K562 (cell line): ENCODE results near the gene ADGRD1. TPM values are rescaled to one million over a fixed set of nuclear protein-coding genes. Genes with fewer than 3 reads are reported as not detected.
A peak's percentile ranks its signal among the peaks of the same experiment; 100 is the strongest.

Source experiments
- ATAC-seq: fragments of 200-7000 bp; cut with Tn5 transposase; 3 replicates; pipeline ENCODE4 v1.9.1; 2020; ENCODE audit warnings: moderate library complexity
- BruUV-seq: library from RNA; stranded (reverse); fragments of 400-500 nt; replicated peaks from 2 replicates; lab custom pipeline; 2021; lab: Mats Ljungman, UMichigan
- CTCF ChIA-PET: fragments of 300-600 bp; formaldehyde crosslinking; extraction: SDS; loops from one replicate; lab custom pipeline; 2021; ENCODE audit warnings: low intra/inter-chr PET ratio; lab: Yijun Ruan, JAX
- POLR2A ChIA-PET: fragments of 300-600, 350-650 bp; sonication (Branson Sonifier 250); formaldehyde crosslinking; extraction: SDS; loops from one replicate; lab custom pipeline; 2021; ENCODE audit warnings: antibody characterized with exemption, inconsistent platforms; lab: Yijun Ruan, JAX
- DNase-seq, 4 experiments: peaks; one replicate each; pipeline versions ENCODE4 v3.0.0 to v3.0.0-alpha.2; 2011 to 2018; ENCODE audit warnings: low spot score in 3 of 4, mixed read lengths in 3 of 4; ENCODE audit errors: extremely low read depth in 1 of 4
- FAIRE-seq: peaks from 2 replicates; lab custom pipeline; 2011; peaks lifted over from hg19 to GRCh38; lab: Jason Lieb, UNC
- H2AFZ ChIP-seq: 2 replicates; pipeline ENCODE4 v1.6.0; 2011; ENCODE audit warnings: low read depth, low read length, control low read depth, inconsistent platforms
- H3K27ac ChIP-seq: fragments of 200-600 bp; 3 replicates; pipeline ENCODE4 v1.8.0; 2011; ENCODE audit warnings: low read depth, mild to moderate bottlenecking, control low read depth, inconsistent platforms, low read length, moderate library complexity, mixed read lengths; ENCODE audit errors: extremely low read depth
- H3K27me3 ChIP-seq, 2 experiments: fragments of 300-600 bp in 1 of 2; 2 replicates in 1 of 2; 3 replicates in 1 of 2; pipeline versions ENCODE4 v1.6.0 to v1.8.0; 2011; ENCODE audit warnings: inconsistent platforms in 2 of 2, low read length in 2 of 2, mild to moderate bottlenecking in 1 of 2, mixed read lengths in 1 of 2, moderate library complexity in 1 of 2; ENCODE audit not compliant: control insufficient read depth in 2 of 2, insufficient read depth in 2 of 2
- H3K36me3 ChIP-seq: fragments of 300-600 bp; 3 replicates; pipeline ENCODE4 v1.8.0; 2011; ENCODE audit warnings: mild to moderate bottlenecking, low read length, inconsistent platforms; ENCODE audit not compliant: control insufficient read depth, insufficient read depth
- H3K4me1 ChIP-seq, 2 experiments: fragments of 200-600 bp in 1 of 2; replicated peaks in 1 of 2; 2 replicates in 1 of 2; 3 replicates in 1 of 2; pipeline versions ENCODE4 v1.5.1 to v1.8.0; 2011; ENCODE audit warnings: inconsistent platforms in 2 of 2, low read length in 2 of 2, mild to moderate bottlenecking in 1 of 2, mixed read lengths in 1 of 2, moderate library complexity in 1 of 2; ENCODE audit not compliant: control insufficient read depth in 2 of 2, insufficient read depth in 2 of 2
- H3K4me2 ChIP-seq: 2 replicates; pipeline ENCODE4 v1.6.1; 2011; ENCODE audit warnings: low read length, control low read depth, inconsistent platforms, mixed read lengths; ENCODE audit not compliant: insufficient read depth
- H3K4me3 ChIP-seq: fragments of 200-600 bp; sonication (generic), shearing (Covaris generic); 2 replicates; pipeline ENCODE4 v1.5.1; 2016; ENCODE audit warnings: control low read depth, inconsistent platforms
- H3K79me2 ChIP-seq: fragments of 200-600 bp; 3 replicates; pipeline ENCODE4 v1.8.0; 2011; ENCODE audit warnings: low read length, inconsistent platforms; ENCODE audit not compliant: control insufficient read depth, insufficient read depth
- H3K9ac ChIP-seq, 2 experiments: 2 replicates each; pipeline versions ENCODE4 v1.6.0 to v1.6.1; 2011; ENCODE audit warnings: low read depth in 2 of 2, low read length in 2 of 2, control low read depth in 1 of 2, inconsistent platforms in 1 of 2, mild to moderate bottlenecking in 1 of 2, mixed read lengths in 1 of 2; ENCODE audit not compliant: insufficient read depth in 1 of 2
- H3K9me1 ChIP-seq: one replicate; pipeline ENCODE4 v1.6.0; 2011; ENCODE audit warnings: inconsistent platforms, mild to moderate bottlenecking, low read length, moderate library complexity; ENCODE audit not compliant: control insufficient read depth, insufficient read depth
- H3K9me3 ChIP-seq: replicated peaks from 2 replicates; pipeline ENCODE4 v1.5.1; 2011; ENCODE audit warnings: low read depth, low read length, inconsistent platforms; ENCODE audit not compliant: control insufficient read depth, insufficient read depth
- H4K20me1 ChIP-seq: replicated peaks from 2 replicates; pipeline ENCODE4 v1.6.1; 2011; ENCODE audit warnings: low read length, inconsistent platforms, mixed read lengths; ENCODE audit not compliant: control insufficient read depth, insufficient read depth
- CHCHD3 ChIP-seq: fragments of 250-450 bp; sonication (Bioruptor Pico); IDR thresholded peaks from 2 replicates; pipeline ENCODE4 v2.1.2; 2022; ENCODE audit warnings: mild to moderate bottlenecking
- EHMT2 ChIP-seq: fragments of 450-650 bp; IDR thresholded peaks from 2 replicates; pipeline ENCODE4 v1.6.1; 2018; ENCODE audit warnings: antibody characterized with exemption
- FOXP4 ChIP-seq: sonication (generic); formaldehyde crosslinking; IDR thresholded peaks from 2 replicates; pipeline ENCODE4 v1.8.0; 2022; ENCODE audit warnings: mild to moderate bottlenecking, missing genetic modification reagents, borderline replicate concordance
- GTF2A2 ChIP-seq: IDR thresholded peaks from 2 replicates; pipeline ENCODE4 v1.6.1; 2016; ENCODE audit warnings: mild to moderate bottlenecking, missing genetic modification characterization, missing compliant biosample characterization
- HLTF ChIP-seq: fragments of 450-650 bp; IDR thresholded peaks from 2 replicates; pipeline ENCODE4 v1.6.1; 2016
- HMBOX1 ChIP-seq: sonication (generic); IDR thresholded peaks from 2 replicates; pipeline ENCODE4 v1.6.1; 2016
- MCM5 ChIP-seq: fragments of 450-650 bp; IDR thresholded peaks from 2 replicates; pipeline ENCODE4 v1.6.1; 2016; ENCODE audit warnings: low read depth
- NCOA4 ChIP-seq: fragments of 450-650 bp; IDR thresholded peaks from 2 replicates; pipeline ENCODE4 v1.6.1; 2018; ENCODE audit warnings: mild to moderate bottlenecking; ENCODE audit not compliant: partially characterized antibody
- PTTG1 ChIP-seq: fragments of 450-650 bp; IDR thresholded peaks from 2 replicates; pipeline ENCODE4 v1.6.1; 2016; ENCODE audit warnings: low read depth, mild to moderate bottlenecking, missing genetic modification characterization, missing compliant biosample characterization
- RNF2 ChIP-seq: sonication (generic); IDR thresholded peaks from 2 replicates; pipeline ENCODE4 v1.6.1; 2016
- SMAD2 ChIP-seq: fragments of 150-350 bp; IDR thresholded peaks from 2 replicates; pipeline ENCODE4 v1.6.1; 2014; ENCODE audit warnings: low read depth, mild to moderate bottlenecking, low read length
- TCF15 ChIP-seq: fragments of 250-450 bp; sonication (Bioruptor Pico); IDR thresholded peaks from 2 replicates; pipeline ENCODE4 v1.8.0; 2022; ENCODE audit warnings: moderate library complexity, mild to moderate bottlenecking, inconsistent platforms
- YY1 ChIP-seq, 3 experiments: IDR thresholded peaks; 2 replicates each; pipeline ENCODE4 v1.6.1; 2011; ENCODE audit warnings: low read length in 2 of 3, mild to moderate bottlenecking in 2 of 3, moderate library complexity in 2 of 3, borderline replicate concordance in 1 of 3, control low read depth in 1 of 3, low read depth in 1 of 3; ENCODE audit not compliant: insufficient read depth in 3 of 3, insufficient replicate concordance in 2 of 3, control insufficient read depth in 1 of 3, insufficient read length in 1 of 3; ENCODE audit errors: extremely low read depth in 1 of 3
- ZNF217 ChIP-seq: sonication (generic); formaldehyde crosslinking; IDR thresholded peaks from 2 replicates; pipeline ENCODE4 v1.8.0; 2022; ENCODE audit warnings: mild to moderate bottlenecking, missing genetic modification reagents
- ZNF23 ChIP-seq: fragments of 250-450 bp; sonication (Bioruptor Pico); IDR thresholded peaks from 2 replicates; pipeline ENCODE4 v1.4.0; 2020; ENCODE audit warnings: mild to moderate bottlenecking
- ZNF324 ChIP-seq: fragments of 250-450 bp; sonication (Bioruptor Pico); IDR thresholded peaks from 2 replicates; pipeline ENCODE4 v1.4.0; 2020; ENCODE audit warnings: mild to moderate bottlenecking
- ZNF449 ChIP-seq: fragments of 250-450 bp; sonication (Bioruptor Pico); IDR thresholded peaks from 2 replicates; pipeline ENCODE4 v1.8.0; 2022; ENCODE audit warnings: moderate library complexity, mild to moderate bottlenecking, inconsistent platforms
- ZNF561 ChIP-seq: fragments of 450-650 bp; formaldehyde crosslinking; conservative IDR thresholded peaks from 2 replicates; pipeline ENCODE4 v1.4.0; 2020; ENCODE audit warnings: mild to moderate bottlenecking, moderate library complexity
- ZNF668 ChIP-seq: fragments of 250-450 bp; sonication (Bioruptor Pico); IDR thresholded peaks from 2 replicates; pipeline ENCODE4 v1.8.0; 2022; ENCODE audit warnings: mild to moderate bottlenecking, inconsistent platforms
- WGBS: fragments of 100-300 bp; shearing (Covaris generic); methylation state at CpG from one replicate; pipeline ENCODE4 v1.1.6; 2016; ENCODE audit warnings: low coverage, mixed read lengths; ENCODE audit not compliant: insufficient coverage; ENCODE audit errors: missing lambda C conversion rate; 5-methylcytosine and 5-hydroxymethylcytosine counted together
- in situ Hi-C: fragments of 300-500 bp; cut with MboI; formaldehyde crosslinking; loops from 4 replicates; pipeline ENCODE4 v1.15.0; 2018; ENCODE audit warnings: inconsistent platforms, mixed read lengths
- intact Hi-C: fragments of 100-400 bp; cut with micrococcal nuclease; formaldehyde crosslinking; loops from 2 replicates; pipeline ENCODE4 v1.14.2; 2022
- polyA plus RNA-seq, 8 experiments: library from polyadenylated mRNA; depleted of rRNA in 4 of 8; stranded (reverse) in 5 of 8; unstranded in 3 of 8; fragments of >200 nt; fragmentation: Nextera tagmentation in 2 of 8; fragmentation: Illumina TruSeq in 1 of 8; extraction: Ambion mirVana in 2 of 8; extraction: Trizol in 1 of 8; gene quantifications; 2 replicates each; pipeline versions ENCODE4 v1.2.1 to v1.2.3, GENCODE V29; 2011 to 2014; ENCODE audit warnings: inconsistent platforms in 1 of 8, missing spikeins in 1 of 8
- total RNA-seq, 7 experiments: library from RNA; depleted of rRNA in 6 of 7; stranded (reverse); fragments of >200 nt in 6 of 7; fragmentation: Illumina TruSeq in 2 of 7; extraction: Trizol in 2 of 7; gene quantifications; 2 replicates each; pipeline versions ENCODE4 v1.2.1 to v1.2.3, GENCODE V29; 2011 to 2021; ENCODE audit warnings: low replicate concordance in 1 of 7

ADGRD1 gene
- total and polyA plus RNA-seq, 9 of the 15 experiments (the other 6 are each of a cell fraction or from before 2014, with no cell fraction given) = 1.7 to 11.7 (median 3.3) TPM

- H3K4me3 ChIP-seq = no peak overlapping the region
- peaks cover 9 to 40% of the 10 kb centered on the region in 2 experiments; a peak in 4 of 5 replicates for H3K27me3 ChIP-seq
- no peak for FAIRE-seq
- H3K9me1 ChIP-seq = no peaks in the 10 kb centered on the region
- 27% methylated on average over 5 of the region's 5 CpGs for WGBS
- in situ Hi-C loops = loop anchor here (10.0 kb wide), 1 partner anchor 735 kb away; no protein-coding TSS in a partner anchor
- no peak overlapping the region for H3K9ac ChIP-seq
- no peak overlapping the region for H2AFZ ChIP-seq
- H3K9me3 ChIP-seq = no peaks in the 10 kb centered on the region
- intact Hi-C loops = loop anchor here (10.0 kb wide), 2 partner anchors 335 to 735 kb away; no protein-coding TSS in a partner anchor
- H3K36me3 ChIP-seq = no peaks in the 10 kb centered on the region
- no peaks in the 10 kb centered on the region for H3K79me2 ChIP-seq
- DNase-seq = no peak
- CTCF ChIA-PET = no interaction called here
- POLR2A ChIA-PET = no interaction called here
- peaks cover 0 to 34% of the 10 kb centered on the region in 2 experiments; a peak in 2 of 5 replicates for H3K4me1 ChIP-seq
- no TSS peak for BruUV-seq
- no peak overlapping the region for H3K27ac ChIP-seq
- no peaks in the 10 kb centered on the region; the same call in 1 of the 2 replicates for H4K20me1 ChIP-seq
- no peak overlapping the region for H3K4me2 ChIP-seq
- no peak for ATAC-seq
- TF ChIP-seq EHMT2 (0 out of 2 replicates have a peak, but pooled peaks have one; percentile 29), SMAD2 (no peak), RNF2 (no peak), HLTF (no peak), HMBOX1 (peak; percentile 91), FOXP4 (CRISPR knock-in tag) (no peak), YY1 (IDR thresholded peaks at IDR 0.05; ENCODE audit: borderline replicate concordance in 1 of 3, control insufficient read depth in 1 of 3, extremely low read depth in 1 of 3, insufficient read depth in 3 of 3, insufficient read length in 1 of 3, insufficient replicate concordance in 2 of 3, low read depth in 1 of 3, low read length in 2 of 3) (no peak), ZNF324 (no peak), NCOA4 (no peak), ZNF449 (CRISPR knock-in tag) (no peak), GTF2A2 (tag) (no peak), TCF15 (no peak), ZNF561 (CRISPR knock-in tag) (no peak), ZNF217 (no peak), CHCHD3 (no peak), ZNF23 (CRISPR knock-in tag) (no peak), MCM5 (no peak), PTTG1 (tag) (no peak), ZNF668 (CRISPR knock-in tag) (no peak)
Observed at GRCh38 chr12:131100031-131100674, 146.4 kb downstream of the ADGRD1 start.
